Left ventricle myocardium inferior (tissue), 1 donor: ENCODE data around the gene NXNL2. TPM values are rescaled to one million over a fixed set of nuclear protein-coding genes. Genes with fewer than 3 reads are reported as not detected.

ENCODE experiments used
- DNase-seq: peaks from one replicate; pipeline ENCODE4 v3.0.0-alpha.2; 2020
- H3K27ac ChIP-seq: fragments of 200-600 bp; replicated peaks from 2 replicates; pipeline ENCODE4 v1.8.0; 2021
- H3K27me3 ChIP-seq: fragments of 200-600 bp; 2 replicates; pipeline ENCODE4 v1.8.0; 2021; ENCODE audit warnings: low read depth
- H3K36me3 ChIP-seq: fragments of 200-600 bp; 2 replicates; pipeline ENCODE4 v1.8.0; 2021
- H3K4me1 ChIP-seq: fragments of 200-600 bp; 2 replicates; pipeline ENCODE4 v1.8.0; 2021
- H3K4me3 ChIP-seq: fragments of 200-600 bp; 2 replicates; pipeline ENCODE4 v1.8.0; 2021; ENCODE audit warnings: mild to moderate bottlenecking, moderate library complexity
- H3K9me3 ChIP-seq: fragments of 200-600 bp; replicated peaks from 2 replicates; pipeline ENCODE4 v1.8.0; 2021
- intact Hi-C: fragments of 100-400 bp; cut with micrococcal nuclease; formaldehyde crosslinking; loops from one replicate; pipeline ENCODE4 v1.11.0; 2022
- total RNA-seq: library from RNA; stranded (reverse); fragmentation: NEBNext Ultra II Directional; extraction: Animal tissue kit (Norgen Biotek cat#: 25700); gene quantifications from one replicate; pipeline ENCODE4 v1.2.1, GENCODE V29; 2021
- TF ChIP-seq, protein P1 (sequence below): fragments of 200-600 bp; IDR thresholded peaks from 2 replicates; pipeline ENCODE4 v1.8.0; 2021; ENCODE audit warnings: antibody characterized with exemption, mild to moderate bottlenecking, borderline replicate concordance
- donor health status: DM: no; HTN: yes; CAD: no; lungs with severe emphysema.

The NXNL2 gene
- total RNA-seq, 1 donor from 2014 or later, result 0.30 TPM

DNA sequence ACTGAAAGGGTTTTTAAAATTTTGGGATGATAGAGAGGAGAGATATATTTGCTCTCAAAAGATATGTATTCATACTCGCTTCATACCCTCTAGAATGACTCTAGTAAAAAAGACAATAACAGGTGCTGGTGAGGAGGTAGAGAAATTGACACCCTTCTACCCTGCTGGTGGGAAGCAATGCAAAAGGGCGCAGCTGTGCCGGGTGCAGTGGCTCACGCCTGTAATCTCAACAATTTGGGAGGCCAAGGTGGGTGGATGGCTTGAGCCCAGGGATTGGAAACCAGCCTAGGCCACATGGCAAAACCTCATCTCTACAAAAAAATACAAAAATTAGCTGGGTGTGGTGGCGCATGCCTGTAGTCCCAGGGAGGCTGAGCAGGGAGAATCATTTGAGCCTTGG lies 33.9 kb upstream of the NXNL2 start:
- no peak overlapping the region for H3K27ac ChIP-seq
- H3K27me3 ChIP-seq, result no peaks in the 10 kb centered on the region
- TF ChIP-seq, protein P1, sequence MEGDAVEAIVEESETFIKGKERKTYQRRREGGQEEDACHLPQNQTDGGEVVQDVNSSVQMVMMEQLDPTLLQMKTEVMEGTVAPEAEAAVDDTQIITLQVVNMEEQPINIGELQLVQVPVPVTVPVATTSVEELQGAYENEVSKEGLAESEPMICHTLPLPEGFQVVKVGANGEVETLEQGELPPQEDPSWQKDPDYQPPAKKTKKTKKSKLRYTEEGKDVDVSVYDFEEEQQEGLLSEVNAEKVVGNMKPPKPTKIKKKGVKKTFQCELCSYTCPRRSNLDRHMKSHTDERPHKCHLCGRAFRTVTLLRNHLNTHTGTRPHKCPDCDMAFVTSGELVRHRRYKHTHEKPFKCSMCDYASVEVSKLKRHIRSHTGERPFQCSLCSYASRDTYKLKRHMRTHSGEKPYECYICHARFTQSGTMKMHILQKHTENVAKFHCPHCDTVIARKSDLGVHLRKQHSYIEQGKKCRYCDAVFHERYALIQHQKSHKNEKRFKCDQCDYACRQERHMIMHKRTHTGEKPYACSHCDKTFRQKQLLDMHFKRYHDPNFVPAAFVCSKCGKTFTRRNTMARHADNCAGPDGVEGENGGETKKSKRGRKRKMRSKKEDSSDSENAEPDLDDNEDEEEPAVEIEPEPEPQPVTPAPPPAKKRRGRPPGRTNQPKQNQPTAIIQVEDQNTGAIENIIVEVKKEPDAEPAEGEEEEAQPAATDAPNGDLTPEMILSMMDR, result no peak
- peaks cover 16% of the 10 kb centered on the region for H3K4me1 ChIP-seq
- intact Hi-C loops, result no loop called here
- no peaks in the 10 kb centered on the region for H3K9me3 ChIP-seq
- DNase-seq, result no peak
- H3K4me3 ChIP-seq, result no peak overlapping the region
- H3K36me3 ChIP-seq, result no peaks in the 10 kb centered on the region

DNA sequence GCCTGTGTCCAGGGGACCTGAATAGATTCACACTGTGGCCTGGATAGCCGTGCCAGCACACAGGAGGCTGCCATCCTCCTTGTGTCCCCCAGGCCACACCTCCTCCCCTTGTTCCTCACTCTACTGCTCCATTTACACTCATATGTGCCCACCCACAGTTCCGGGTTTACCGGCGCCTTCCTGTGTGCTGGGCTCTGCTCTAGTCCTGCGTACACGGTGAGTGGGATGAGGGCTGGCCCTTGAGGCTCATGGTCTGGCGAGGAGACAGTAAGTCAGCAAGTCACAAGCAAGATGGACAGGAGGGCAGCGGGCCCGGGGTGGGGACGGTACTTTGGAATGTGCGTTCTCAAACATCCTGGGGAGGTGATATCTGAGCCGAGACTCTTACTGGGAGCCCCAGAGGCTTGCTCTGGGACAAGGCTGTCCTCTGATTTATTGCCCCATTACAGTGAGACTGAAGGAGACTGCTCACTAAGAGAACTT lies 32.4 kb upstream of the NXNL2 start:
- Histone ChIP-seq H3K36me3 (no peaks in the 10 kb centered on the region), H3K27me3 (no peaks in the 10 kb centered on the region), H3K9me3 (no peaks in the 10 kb centered on the region), H3K4me3 (no peak overlapping the region), H3K4me1 (peaks cover 13% of the 10 kb centered on the region), H3K27ac (no peak overlapping the region)
- intact Hi-C loops, result no loop called here
- DNase-seq, result no peak
- TF ChIP-seq, protein P1, result no peak

DNA sequence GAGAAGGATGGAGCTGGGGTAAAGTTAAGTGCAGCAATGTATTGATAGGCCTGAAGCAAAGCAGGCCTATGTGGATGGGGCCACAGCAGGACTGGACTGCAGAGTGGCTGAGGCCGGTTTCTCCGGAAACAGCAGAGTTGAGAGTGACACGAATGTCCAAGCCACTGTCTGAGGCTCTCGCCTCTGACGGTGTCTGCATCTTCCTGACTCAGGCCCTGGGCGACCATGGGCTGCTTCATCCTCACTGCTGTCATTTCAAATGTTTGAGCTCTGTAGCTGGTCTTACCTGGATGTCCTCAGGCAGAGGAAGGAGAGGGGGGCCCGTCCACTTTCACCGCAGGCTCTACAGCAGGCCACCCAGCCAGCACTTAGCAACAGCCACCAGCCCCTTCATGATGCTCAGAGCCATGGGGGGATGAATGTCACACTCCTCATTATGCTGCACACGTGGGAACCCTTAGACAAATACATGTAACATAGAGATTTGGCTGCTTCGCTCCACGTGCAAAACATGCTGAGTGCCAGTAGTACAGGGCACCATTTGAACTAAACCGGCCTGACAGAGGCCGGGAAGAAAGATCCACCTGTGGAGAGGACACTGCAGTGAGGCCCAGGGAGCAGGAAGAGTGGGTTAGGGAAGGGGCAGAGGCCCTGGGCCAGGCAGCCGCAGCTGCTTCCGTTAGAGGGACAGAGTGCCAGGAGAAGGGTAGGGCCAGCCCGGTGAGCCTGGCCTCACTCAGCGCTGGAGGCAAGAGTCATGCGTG lies 31.7 kb upstream of the NXNL2 start:
- H3K27ac ChIP-seq, result no peak overlapping the region
- no peak for DNase-seq
- intact Hi-C loops, result no loop called here
- H3K36me3 ChIP-seq, result no peaks in the 10 kb centered on the region
- H3K9me3 ChIP-seq, result no peaks in the 10 kb centered on the region
- no peak overlapping the region for H3K4me3 ChIP-seq
- peaks cover 10% of the 10 kb centered on the region for H3K4me1 ChIP-seq
- no peaks in the 10 kb centered on the region for H3K27me3 ChIP-seq
- TF ChIP-seq, protein P1, result no peak

DNA sequence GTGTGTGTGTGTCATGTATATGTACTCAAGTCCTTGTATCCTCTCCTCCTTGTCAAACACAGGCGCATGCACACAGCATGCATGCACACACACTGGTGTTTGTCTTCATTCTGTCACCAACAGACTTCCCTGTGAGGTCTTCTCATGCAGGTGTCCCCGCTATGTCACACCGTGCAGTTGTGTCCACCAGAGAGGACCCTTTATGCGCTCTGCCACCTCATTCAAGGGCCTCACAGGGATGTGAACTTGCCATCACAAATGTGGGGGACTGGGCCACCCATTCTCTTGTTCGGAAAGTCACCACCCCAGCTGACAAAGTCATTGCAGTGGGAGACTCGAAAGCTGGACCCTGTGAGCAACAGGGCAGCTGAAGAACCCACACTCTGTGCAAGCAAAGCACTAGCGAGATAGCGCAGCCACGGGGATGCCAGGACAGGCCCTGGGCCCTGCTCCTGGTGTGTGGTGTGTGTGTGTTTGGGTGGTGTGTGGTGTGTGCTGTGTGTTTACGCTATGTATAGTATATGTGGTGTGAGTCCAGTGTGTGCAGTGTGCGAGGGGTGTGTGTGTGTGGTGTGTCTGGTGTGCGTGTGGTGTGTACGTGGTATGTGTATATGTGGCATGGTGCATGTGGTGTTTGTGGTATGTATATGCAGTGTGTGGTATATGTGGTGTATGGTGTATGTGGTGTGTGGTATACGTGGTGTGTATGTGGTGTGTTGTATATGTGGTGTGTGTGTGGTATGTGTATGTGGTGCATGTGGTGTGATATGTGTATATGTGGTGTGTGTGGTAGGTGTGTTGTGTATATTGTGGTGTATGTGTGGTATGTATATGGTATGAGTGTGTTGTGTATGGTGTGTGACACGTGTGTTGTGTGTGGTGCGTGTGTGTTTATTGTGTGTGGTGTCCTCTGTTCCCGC lies 30.9 kb upstream of the NXNL2 start:
- H3K9me3 ChIP-seq, result peaks cover 7% of the 10 kb centered on the region
- no peak overlapping the region for H3K27ac ChIP-seq
- TF ChIP-seq, protein P1, result no peak
- H3K4me3 ChIP-seq, result no peak overlapping the region
- DNase-seq, result no peak
- H3K36me3 ChIP-seq, result no peaks in the 10 kb centered on the region
- peaks cover 2% of the 10 kb centered on the region for H3K4me1 ChIP-seq
- intact Hi-C loops, result no loop called here
- no peaks in the 10 kb centered on the region for H3K27me3 ChIP-seq

DNA sequence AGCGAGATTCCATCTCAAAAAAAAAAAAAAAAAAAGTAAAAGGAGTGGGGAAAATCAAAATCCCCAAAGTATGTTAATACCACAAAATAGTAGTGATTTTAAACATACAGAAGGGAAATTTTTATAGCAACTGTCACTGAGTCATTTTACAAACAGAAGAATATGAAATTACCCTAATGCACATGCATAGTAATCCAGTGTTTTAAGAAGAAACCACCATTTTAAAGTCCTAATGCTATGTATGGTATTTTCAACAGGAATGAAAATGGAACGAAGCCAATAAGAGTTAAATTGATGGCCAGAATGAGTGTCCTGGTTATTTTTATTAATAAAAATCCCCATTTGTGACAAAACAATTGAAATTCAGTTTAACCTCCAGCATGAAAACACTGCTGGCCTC lies 26.7 kb upstream of the NXNL2 start:
- Histone ChIP-seq H3K27me3 (no peaks in the 10 kb centered on the region), H3K36me3 (no peaks in the 10 kb centered on the region), H3K4me3 (no peak overlapping the region), H3K4me1 (no peaks in the 10 kb centered on the region), H3K27ac (no peak overlapping the region), H3K9me3 (peaks cover 7% of the 10 kb centered on the region)
- no peak for DNase-seq
- TF ChIP-seq, protein P1, result no peak
- intact Hi-C loops, result no loop called here
